CD4-positive, alpha-beta T cell treated with Interferon gamma for 1 hour (primary cell): ENCODE measurements around the gene ZNF488.

Experiments
- DNase-seq: peaks from one replicate; pipeline ENCODE4 v3.0.0-alpha.2; 2020

The ZNF488 gene

DNA sequence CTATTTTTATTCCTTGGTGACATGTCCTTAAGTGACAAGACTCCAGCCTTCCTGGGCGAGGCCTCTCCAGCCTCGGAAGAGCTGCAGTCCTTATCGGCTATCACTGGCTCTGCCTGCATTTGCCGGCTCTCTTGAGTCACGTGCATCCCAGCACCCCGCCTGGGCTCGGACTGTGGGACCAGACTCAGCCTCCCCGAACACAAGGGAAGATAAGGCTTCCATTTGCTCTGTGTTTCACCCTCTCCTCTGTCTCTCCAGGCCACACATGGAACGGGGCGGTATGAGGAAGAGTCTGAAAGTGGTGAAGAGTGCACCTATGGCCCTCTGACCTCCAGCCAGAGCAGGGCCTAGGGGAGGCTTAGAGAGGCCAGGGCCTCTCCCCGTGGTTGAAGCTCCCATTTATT, 57.2 kb downstream of the ZNF488 start:
- no peak for DNase-seq

DNA sequence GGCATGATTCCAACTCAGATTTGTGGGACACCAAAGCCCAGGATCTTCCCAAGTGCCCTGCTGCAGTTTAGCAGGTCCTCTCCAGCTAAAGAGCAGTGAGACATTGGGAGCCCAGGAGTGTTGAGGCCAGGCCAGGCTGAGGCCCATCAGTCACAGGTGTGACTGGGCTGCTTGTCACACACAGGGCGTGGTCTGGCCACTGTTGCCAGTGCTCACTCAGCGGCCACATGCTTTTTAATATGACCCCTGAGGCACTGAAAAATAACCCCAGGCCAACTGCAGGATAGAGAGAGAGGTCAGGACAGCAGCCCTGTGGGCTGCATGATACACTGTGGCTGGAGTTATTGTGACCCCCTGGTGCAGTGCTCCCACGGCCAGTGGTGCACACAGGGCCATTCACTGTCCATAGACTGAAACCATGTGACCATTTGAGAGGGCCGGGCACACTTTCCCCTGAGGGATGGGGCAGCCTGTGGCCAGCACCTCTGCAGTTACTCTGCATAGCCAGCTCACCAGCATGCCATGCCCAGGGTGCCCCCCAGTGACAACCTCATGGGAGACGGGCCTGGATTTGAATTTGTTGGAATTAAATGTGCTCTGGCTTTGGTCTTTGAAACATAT, 57.7 kb downstream of the ZNF488 start:
- DNase-seq: no peak

DNA sequence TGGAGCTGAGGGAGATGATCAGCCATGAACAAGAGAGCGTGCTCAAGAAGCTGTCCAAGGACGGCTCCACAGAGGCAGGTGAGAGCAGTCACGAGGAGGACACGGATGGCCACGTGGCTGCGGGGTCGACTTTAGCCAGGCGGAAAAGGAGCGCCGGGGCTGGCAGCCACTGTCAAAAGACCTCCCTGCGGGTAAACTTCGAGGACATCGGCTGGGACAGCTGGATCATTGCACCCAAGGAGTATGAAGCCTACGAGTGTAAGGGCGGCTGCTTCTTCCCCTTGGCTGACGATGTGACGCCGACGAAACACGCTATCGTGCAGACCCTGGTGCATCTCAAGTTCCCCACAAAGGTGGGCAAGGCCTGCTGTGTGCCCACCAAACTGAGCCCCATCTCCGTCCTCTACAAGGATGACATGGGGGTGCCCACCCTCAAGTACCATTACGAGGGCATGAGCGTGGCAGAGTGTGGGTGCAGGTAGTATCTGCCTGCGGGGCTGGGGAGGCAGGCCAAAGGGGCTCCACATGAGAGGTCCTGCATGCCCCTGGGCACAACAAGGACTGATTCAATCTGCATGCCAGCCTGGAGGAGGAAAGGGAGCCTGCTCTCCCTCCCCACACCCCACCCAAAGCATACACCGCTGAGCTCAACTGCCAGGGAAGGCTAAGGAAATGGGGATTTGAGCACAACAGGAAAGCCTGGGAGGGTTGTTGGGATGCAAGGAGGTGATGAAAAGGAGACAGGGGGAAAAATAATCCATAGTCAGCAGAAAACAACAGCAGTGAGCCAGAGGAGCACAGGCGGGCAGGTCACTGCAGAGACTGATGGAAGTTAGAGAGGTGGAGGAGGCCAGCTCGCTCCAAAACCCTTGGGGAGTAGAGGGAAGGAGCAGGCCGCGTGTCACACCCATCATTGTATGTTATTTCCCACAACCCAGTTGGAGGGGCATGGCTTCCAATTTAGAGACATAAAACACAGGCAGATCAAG, 58.5 kb downstream of the ZNF488 start:
- DNase-seq: no peak

DNA sequence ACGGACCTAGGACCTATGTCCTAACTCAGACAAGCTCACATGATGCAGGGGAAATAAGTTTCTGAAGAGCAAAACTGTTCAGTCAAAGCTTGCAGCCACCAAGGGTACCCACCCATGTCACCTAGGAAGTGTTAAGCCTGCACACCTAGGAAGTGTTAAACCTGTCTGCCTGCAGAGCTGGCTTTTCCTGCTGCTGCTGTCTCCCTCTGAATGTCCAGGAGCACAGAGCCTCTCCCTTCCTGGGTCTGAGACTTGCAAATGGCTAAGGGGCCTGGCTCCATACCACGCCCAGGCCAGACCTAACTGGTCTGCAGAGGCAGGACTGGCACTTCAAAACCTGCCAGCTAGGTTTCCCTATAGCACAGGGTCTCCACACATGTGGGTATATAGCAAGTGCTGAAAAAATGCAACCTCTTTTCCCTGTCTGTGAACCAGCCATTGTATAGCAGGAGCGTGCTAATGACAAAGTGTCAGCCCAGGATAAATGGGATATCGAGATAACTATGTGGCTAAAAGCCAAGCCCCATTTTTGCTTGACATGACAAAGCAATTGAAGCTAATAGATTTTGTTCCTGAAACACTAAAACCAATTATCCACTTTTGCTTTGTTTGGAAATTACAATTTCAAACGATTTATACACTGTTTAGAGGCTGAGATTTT, 60.3 kb downstream of the ZNF488 start:
- DNase-seq: no peak

DNA sequence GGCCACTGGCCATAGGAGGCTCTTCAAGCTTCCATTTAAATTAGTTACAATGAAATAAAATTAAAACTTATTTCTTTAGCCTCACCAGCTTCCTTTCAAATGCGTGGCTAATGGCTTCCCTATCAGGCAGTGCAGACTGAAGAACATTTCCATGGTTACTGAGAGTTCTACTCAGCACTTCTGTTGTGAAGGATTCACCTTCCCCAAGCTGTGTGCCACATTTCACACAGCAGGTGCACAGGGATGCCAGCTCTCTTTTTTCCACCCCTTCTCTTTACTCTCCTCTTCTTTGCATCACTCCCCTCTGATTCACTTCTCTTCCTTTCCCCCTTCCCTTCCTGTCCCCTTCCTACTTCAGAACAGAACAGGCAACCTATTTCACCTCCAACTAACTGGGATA, 61.0 kb downstream of the ZNF488 start:
- DNase-seq: no peak

DNA sequence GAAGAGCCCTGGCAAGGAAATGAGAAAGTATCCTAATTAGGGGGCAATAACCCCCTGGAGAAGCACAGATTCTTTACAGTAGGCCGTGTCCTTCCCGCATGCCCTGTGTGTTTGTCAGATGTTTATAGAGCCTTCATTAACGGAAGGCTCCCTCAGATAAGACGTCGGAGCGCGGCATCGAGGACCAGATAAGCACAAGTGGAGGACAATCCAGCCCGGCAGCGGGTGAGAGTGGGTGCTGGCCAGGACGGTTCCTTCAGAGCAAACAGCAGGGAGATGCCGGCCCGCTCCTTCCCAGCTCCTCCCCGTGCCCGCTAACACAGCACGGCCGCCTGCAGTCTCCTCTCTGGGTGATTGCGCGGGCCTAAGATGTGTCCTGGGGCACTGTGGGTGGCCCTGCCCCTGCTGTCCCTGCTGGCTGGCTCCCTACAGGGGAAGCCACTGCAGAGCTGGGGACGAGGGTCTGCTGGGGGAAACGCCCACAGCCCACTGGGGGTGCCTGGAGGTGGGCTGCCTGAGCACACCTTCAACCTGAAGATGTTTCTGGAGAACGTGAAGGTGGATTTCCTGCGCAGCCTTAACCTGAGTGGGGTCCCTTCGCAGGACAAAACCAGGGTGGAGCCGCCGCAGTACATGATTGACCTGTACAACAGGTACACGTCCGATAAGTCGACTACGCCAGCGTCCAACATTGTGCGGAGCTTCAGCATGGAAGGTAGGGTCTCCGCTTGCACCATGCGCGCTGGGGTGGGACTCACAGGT, 61.6 kb downstream of the ZNF488 start, which contains the start of gene GDF2:
Gene GDF2, plus strand, starts transcription at position 155 of the 762 bp plus-strand sequence. Its CDS starts 215 bp downstream, at position 370.
- no peak for DNase-seq

DNA sequence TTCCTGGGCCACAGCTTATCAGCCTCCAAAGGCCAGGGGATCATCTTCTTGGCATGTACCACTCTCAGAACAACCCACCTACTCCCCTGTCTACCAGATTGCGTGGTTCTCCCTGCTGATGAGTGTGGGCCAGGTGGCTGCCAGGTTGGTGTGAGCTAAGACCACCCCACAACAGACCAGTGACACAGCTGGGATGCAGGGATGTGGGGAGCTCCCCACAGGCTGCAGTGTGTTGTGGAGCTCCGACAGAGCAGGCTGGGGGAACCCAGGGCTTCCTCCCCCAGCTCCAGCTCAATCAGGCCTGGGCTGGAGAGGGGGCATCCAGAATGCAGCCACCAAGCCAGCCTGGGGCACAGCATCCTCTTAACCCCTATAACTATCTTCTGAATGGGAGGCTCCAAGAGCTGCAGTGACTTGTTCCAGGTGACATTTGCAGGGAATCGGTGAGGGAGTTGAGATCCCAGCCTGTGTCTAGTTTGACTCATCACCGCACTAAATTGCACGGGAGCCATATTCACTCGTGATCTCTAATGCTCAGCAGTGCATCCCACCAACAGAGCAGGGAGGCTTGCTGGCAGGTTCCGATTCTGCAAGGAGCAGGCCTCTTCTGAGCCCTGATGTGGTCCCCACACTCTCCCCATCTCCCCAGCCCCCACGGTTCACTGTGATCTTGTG, 62.4 kb downstream of the ZNF488 start:
- no peak for DNase-seq

DNA sequence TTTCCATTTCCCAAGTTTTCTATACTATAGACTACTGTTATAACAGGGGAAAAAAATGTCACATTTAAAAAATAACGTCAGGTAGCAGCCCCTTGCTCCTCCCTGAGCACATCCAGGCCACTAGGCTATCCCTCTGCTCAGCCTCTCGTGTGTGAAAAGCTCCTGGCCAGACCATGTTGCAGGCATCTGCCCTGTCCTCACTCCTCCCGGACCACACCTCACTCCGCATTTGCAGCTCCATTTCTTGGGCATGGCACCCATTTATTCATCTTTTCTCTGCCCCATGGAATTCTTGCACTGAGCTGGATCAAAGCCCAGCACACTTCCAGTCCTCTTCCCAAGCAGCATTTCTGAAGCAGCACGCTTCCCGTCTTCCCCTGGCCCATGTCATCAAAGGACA, 63.3 kb downstream of the ZNF488 start:
- no peak for DNase-seq

DNA sequence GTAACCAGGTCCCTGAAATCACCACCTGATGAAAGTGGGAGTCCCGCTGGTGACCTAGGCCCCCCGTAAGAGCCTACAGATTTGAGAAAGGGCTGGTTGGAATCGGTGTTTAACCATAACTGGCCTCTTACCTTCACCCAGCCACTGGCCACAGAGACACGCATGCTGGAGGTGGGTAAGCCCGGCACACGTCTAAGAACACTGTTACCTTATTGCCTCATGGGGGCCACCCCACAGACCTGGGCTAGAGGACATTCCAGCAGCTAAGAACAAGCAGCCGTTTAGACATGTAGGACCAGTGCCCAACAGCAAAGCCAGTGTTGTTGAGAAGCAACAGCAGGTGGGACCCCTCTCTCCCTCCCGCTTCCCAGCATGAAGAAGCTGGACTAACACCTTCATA, 64.3 kb downstream of the ZNF488 start:
- no peak for DNase-seq

DNA sequence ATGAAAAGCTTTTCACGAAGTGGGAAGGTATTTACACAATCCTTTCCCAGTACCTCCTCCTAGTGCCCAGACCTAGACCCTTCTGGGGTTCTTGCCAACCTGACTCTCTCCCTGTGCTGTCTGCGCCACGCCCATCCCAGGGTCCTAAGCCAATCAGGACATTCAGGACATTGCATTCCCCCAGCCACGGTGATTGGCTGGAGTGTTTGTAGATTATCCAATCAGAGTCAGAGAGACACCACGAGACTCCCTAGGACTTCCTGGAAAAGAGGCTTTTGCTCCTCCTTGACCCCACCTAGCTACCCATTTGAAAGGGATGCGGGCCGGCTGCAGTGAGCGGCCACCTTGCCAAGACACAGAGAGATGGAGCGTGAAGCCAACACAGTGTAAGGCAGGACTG, 65.4 kb downstream of the ZNF488 start:
- DNase-seq: no peak

DNA sequence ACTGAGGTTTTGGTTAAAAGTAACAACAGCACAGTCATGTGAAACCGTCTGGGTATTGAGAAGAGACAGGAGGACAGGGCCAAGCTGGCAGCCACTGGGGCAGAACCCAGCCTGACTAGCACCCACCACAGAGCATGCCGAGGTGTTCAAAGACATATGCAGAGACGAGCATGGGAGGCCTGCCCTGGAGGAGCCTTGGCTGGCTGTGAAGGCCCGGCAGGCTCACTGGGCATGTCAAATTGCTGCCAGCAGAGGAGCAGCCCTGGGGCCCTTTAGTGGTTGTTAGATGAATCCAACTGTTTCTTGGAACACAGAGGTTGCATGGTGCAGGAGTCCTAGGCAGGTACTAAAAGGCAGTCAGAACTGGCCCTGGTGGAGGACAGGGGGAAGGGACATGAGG, 66.8 kb downstream of the ZNF488 start:
- DNase-seq: no peak

DNA sequence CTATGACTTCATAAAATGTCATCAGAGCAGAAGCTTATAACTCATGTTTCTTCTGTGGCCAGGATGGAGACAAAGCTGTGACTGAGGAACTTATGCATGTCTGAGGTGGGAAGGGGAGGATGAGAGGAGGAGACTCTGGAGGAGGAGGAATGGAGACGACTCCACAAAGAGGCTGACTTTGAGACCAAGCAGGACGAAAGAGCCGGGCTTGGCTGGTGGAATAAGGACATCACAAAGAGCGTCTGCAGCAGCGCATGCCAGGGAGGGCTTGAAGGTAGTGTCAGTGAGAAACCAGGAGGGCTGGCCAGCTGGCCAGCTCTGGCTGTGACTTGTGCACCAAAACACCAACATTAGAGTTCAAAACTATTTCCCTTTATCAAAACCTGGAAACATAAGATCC, 68.0 kb downstream of the ZNF488 start:
- no peak for DNase-seq
